Activated CD4-positive, alpha-beta T cell treated with anti-CD3 and anti-CD28 coated beads, Interleukin-2, Interleukin-4, amounts not matched to agents 100 ng/mL and 50 ng/mL, durations not matched to agents 16 hours and 8 hours (primary cell): Measurements from ENCODE around the gene GPR146.

Experiments
- DNase-seq: peaks from one replicate; pipeline ENCODE4 v3.0.0-alpha.2; 2020; ENCODE audit warnings: low spot score

Gene GPR146

DNA sequence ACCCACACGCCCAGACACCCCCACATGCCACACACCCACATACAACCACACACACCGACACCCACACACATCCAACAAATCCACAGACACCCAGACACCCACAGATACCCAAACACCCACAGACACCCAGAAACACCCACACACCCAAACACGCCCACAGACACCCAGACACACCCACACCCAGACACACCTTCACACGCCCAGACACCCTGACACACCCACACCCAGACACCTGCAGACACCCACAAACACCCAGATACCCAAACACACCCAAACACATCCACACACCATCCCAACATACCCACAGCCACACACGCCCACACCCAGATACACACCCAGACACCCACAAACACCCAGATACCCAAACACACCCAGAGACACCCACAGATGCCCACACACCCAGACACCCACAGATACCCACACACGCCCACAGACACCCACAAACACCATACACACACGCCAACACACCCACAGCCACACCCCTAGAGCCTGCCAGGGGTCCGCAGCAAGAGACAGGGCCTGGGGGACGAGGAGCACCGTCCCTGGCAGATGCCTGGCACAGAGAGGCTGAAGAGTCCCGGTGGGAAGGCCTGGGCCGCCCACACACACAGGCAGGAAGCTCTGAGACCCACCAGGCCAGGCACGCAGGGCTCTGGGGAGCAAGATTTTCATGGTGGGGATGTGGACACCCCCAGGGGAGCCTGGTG lies 32.9 kb upstream of the GPR146 start:
- DNase-seq = no peak

DNA sequence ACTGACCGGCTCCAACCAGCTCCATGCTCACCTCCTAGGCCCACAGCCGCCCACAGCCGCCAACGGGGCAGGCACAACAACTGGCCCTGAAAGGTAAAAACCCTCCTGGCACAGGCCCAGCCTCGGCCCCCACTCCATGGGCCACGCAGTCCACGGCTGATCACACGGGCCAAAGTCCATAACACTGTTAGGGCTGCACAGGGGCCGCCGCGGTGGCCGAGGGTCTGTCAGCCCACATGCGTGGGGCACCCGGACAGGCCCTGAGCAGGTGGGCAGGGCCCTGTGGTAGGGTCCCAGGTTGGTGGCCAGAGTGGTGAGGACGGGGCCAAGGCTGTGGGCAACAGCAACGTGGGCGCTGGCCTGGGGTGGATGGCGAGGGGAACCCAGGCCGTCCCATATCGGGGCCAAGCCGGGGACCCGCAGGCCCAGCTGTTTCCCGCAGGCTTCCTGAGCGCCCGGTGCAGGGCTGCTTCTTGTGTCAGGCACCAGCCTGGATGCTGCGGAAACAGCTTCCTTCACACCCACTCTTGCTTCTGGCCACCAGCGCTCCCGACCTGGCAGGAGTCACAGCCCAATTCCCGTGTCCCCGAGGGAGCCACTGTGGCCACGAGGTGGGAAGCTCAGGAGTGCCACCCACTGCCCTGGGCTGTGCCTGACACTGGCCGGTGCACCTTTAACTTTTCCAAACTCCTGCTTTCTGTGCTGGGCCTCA lies 32.2 kb upstream of the GPR146 start:
- DNase-seq = no peak

DNA sequence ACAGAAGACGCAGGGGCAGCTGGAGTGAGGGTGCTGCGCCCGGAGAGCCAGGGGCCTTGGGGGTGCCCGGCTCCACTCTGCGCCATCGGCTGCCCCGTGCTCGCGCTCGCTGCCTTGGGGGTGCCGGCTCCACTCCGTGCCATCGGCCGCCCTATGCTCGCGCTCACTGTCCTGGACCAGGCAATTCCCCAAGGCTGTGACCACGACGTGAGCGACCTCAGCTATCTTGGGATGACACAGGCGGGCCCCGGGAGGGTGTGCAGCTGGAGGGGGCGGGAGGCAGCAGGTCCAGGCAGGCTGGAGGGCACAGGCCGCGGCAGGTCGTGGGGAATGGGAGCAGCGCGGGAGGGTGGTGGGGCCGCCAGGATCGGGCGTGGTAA lies 31.6 kb upstream of the GPR146 start:
- DNase-seq = no peak

DNA sequence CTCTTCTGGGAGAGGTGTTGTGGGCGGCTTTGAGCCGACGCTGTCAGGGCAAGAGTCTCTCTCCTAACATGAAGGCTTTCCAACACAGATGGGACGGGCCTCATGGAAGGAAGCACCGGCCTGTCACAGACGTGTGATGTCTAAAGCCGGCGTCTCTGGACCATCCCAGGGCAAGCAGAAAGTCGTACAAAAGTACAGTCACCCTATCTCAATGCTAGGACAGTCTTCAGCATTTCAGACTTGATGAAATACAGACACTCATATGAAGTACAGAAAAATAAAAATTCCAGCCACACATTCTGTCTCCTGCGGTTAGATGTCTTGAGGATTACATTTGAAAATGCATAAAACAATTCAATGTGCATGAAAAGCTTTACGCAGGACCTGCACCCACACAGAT lies 30.8 kb upstream of the GPR146 start:
- DNase-seq = no peak

DNA sequence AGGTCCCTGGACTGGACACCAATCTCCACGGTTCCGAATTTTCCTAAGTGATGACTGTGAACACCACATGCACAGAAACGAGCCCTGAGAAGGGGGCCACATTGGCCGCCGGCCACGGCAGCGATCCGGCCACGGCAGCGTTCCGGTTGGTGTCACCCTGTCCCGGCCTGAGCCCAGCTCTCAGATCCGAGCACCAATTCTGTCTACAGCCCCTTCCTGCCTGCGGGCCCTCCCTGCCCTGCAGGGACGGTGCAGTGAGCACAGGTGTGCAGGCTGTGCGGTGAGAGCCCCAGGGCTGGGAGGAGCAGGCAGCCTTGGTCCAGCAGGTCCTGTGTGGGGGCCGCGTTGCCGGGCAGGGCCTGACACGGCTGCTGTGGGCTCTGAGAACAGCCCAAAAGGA lies 29.7 kb upstream of the GPR146 start:
- no peak for DNase-seq

DNA sequence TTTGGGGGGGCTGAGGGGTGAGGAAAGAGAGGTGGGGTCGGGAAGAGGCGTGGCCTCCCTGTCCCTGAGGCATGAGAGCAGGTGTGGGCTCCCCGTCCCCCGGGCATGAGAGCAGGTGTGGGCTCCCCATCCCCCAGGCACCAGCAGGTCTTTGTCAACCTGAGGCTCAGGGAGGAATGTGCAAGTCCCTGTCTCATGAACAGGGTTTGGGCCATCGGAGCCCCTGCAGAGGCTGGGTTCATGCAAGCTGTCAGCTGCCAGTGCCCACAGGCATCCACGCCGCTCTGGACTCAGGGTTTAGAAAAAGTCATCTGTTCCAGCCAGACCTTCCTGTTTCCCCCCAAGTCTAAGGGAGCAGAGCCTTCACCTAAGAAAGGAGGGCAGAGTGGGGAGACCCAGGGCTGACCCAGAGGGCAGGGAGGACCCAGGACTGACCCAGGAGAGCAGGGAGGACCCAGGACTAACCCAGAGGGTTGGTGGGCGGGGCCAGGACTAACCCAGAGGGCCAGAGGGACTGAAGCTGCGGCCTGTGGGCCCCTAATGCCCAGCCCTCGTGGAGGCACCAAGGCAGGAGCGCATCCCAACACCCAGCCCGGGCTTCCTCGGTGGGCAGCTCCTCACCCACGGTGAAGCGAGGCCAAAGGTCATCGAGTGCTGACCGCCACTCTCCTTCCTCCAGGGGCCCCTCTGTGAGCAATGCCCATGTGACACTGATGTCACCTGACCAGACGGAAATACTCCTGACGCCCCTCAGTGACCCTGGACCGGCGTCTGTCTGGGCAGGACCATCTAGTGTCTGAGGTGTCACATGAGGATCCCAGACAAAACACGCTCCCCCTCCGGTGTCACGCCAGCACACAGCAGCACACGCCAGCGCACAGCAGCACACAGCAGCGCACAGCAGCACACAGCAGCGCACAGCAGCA lies 28.9 kb upstream of the GPR146 start:
- no peak for DNase-seq

DNA sequence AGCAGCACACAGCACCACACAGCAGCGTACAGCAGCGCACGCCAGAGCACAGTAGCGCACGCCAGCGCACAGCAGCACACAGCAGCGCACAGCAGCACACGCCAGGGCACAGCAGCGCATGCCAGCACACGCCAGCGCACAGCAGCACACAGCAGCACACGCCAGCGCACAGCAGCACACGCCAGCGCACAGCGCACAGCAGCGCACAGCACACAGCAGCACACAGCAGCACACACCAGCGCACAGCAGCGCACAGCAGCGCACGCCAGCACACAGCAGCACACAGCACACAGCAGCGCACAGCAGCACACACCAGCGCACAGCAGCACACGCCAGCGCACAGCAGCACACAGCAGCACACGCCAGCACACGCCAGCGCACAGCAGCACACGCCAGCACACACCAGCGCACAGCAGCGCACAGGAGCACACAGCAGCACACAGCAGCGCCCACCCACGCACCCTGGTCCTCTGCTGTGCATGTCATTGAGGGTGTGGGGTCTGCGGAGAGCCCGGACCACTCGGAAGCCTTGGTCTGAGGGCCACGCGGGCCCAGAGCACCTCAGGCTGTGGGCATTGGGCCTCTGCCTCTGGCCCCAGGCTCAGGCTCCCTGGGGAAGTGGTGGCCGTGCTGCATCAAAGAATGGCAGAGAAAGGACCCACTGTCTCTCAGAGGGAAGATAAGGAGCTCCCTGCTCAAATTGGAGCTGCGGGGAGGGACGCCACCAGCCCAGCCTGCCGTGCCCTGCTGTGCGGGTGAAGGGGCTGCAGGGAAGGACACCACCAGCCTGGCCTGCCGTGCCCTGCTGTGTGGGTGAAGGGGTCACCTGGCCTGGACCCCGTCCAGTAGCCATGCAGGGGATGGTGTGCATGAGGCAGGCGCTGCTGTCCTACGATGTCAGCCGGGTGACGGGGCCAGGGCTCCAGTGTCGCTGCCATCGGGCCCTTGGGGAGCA lies 27.5 kb upstream of the GPR146 start:
- DNase-seq = no peak

DNA sequence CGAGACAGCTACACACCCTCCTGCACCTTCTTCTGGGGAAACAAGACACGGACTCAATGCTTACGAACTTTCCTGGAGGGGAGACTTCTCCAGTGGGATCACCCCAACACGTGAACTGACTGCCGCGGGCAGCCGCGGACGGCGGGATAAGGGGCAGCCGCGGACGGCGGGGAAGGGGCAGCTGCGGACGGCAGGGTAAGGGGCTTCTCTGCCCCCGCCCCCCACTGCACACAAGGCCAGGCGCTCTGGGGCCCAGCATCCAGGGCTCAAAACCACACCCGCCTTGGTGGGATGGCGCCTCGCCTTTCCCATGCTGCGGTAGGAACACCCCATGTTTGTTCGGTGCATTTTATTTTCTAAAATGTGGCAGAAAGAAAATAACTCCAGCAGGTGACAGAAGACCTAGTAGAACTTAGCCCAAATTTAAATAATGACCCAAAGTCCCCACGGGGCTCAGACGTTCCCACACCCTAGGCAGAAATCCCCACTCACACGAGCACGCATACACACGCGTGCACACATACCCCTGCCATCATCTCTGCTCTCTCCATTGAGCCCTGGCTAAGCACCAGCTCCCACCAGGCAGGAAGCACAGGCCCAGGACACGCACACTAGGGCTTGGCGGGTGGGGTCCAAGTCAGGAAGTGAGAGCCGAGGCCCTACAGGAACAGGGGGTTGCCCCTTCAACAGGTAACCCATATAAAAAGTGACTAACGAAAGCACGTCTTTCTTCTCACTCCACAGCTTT lies 26.6 kb upstream of the GPR146 start:
- DNase-seq = no peak

DNA sequence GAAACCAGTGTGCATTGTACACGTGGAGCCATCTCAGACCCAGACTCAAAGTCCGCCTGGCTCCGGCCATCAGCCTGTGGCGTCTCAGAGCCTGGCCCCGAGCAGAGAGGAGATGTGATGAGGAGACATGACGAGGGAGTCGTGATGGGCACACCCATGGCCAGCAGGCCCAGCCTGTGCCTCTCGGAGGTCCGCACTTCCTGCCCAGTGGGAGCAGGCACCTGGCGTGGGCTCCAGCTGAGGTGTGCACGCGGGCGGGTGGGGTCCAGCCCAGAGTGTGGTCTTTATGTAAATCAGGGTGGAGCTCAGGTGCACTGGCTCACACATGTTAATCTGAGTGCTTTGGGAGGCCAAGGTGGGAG lies 26.0 kb upstream of the GPR146 start:
- no peak for DNase-seq

DNA sequence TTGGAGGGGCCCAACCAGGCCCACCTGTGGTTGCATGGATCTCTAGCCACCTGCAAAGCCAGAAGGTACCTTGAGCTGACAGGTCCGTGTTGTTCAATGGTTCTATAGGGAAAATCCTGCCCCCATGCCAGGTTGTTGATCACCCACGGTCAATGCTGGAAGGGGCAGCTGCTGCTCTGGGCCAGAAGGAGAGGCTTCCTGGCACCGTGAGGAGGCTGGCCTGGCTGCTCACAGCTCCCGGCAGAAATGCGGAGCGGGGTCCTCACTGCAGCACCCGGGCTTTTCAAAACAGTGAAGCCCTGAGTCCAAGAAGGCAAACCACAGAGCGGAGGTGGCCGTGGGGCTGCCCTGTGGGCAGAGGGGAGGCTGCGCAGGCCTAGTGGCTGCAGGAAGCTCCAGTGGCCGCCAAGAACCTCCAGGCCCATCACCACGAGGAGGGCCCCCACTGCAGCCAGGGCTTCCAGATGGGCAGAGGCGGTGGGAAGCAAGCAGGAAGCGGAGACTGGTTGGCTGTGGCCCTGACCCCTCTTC lies 25.0 kb upstream of the GPR146 start:
- DNase-seq = no peak

DNA sequence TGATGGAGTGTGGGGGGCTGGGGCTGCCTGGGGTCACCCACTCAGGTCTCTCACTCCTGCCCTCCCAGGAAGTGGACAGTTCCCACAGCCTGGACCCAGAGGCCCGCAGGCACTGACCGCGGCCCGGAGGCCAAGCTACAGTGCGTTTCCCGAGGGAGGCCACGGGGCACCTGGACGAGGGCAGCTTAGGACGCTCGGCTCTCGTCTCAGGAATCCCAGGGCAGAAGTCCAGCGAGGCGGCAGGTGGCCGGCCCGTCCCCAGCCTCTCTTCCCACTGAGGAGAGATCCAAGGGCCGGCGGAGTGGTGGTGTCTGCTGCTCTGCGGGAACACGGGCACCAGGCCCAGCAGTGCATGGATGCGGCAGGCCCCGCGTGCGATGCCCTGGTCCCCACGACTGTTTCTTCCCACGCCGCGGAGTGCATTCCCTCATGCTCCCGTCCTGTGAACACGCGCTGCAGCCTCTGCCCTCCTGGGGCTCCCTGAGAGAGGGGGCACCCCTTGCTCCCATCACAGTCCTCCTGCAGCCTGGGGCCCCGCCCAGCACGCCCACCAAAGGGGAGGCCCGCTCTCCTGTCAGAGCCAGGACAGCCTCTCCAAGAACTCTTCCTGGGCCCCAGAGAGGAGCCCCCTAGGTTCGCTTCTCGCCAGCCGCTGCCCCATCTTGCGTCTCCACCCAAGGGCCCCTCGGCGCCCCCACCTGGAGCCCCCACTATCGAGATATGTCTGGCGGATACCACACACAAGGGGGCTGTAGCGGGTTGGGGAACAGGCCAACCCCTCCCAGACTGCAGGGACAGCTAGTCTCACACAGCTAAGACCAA lies 24.3 kb upstream of the GPR146 start:
- DNase-seq = no peak

DNA sequence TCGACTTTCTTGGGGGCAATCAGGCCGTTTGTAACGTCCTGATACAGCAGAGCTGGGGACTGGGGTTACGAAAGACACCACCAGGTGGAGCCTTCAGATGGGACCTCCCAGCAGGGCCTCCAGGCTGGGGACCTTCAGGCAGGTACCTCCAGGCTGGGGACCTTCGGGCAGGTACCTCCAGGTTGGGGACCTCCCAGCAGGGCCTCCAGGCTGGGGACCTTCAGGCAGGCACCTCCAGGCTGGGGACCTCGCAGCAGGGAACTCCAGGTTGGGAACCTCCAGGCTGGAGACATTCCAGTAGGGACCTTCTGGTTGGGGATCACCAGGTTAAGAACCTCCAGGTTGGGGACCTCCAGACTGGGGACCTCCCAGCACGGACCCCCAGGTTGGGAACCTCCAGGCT lies 23.5 kb upstream of the GPR146 start:
- DNase-seq = no peak

DNA sequence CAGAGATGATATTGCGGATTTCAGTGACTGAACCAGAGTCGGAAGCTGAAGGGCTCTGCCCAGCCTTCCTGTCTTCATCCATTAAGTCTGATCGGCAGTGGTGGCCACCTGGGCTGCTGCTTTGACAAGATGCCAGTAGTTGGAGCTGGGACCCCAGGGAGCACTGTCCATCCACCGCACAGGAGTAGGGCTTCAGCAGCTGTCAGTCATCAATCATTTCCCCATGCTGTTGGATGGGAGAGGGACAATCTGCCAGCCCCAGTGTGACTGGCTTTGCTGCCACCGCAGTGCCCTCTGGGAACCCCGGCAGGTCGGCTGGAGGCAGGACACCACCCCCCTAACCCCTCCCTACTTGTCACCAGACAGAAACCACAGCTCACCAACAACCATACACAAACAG lies 23.0 kb upstream of the GPR146 start:
- no peak for DNase-seq

DNA sequence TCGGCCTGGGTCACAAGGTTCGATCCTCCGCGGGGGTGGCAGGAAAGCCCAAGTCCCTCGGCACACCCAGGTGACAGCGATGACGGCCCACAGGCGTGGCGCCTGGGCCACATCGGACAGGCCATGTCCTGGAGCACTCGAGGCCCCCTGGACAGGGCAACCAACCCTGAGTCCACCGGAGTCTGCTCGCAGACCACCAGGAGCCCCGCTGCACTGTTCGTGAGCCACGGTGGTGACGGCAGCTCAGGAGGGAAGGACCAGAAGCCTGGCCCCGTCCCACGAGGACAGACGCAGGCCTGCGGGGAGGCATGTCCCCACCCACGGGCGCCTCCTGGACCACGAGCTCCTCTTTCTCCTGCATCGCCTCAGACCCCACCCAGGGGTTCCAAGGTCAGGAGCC lies 22.4 kb upstream of the GPR146 start:
- no peak for DNase-seq

DNA sequence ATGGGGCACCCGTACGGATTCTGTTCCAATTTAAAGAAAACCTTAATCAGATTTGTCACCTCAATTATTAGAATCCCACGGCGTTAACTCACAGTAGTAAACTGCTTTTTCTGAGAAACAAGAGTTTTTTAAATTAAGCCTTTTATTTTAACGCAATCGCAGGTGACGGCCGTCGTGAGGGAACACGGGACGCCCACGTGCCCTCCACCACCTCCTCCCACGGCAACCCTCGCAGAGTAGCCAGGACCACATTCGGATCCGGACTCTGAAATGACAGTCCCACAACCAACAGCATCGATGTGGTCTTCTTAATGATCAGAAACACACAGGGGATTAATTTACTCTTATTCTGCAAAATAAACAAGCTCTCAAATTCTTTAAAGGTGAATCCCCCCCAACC lies 22.0 kb upstream of the GPR146 start:
- DNase-seq = no peak

DNA sequence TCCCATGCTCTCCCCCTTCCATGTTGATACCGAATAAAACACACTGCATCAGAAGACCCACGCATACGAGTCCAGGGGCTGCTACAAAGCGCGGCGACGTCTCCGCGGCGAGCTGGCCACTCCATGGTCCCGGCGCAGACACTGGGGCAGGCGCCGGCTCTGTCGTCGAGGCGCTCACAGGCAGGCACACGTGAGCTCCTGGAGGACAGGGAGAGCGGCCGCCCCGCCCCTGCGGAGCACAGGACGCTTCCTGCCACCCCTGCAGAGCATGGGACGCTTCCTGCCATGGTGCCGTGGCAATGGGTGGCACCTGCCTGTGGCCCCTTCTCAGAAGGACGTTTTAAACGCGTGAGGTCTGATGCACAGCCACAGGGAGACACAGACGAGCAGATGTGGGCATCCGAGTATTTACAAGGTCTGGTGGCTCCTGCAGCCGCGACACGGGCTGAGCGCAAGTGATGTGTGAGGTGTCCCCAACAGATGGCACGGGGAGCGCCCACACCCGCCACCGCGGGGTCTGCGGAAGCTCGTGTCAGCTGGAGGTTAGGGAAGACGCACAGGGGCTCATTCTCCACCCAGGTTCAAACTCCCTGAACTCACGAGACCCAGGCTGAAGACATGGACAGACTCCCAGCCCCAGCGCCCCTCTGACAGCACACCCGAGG lies 21.4 kb upstream of the GPR146 start:
- no peak for DNase-seq

DNA sequence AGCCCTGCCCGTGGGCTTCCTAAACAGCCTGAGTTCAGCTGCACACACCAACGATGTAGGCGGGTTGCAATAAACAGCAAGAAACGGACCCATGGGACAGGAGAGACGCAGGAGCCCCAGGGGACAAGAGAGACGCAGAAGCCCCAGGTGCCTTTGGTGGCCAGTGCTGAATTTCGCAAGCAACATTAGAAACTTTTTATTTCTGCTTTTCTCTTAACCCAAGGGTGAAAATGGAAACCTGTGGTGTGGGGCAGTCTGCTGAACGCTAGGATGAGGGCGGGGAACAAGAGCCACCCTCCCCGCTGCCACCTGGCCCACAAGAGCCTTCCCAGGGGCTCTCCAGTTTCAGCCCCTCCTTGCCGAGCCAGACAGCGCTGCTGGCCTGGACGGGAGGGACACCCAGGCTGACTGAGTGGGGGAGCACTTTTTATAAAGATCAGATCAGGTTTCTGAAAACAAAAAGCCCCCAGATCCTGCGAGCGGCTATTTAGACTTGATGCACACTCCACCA lies 20.0 kb upstream of the GPR146 start:
- DNase-seq = no peak

DNA sequence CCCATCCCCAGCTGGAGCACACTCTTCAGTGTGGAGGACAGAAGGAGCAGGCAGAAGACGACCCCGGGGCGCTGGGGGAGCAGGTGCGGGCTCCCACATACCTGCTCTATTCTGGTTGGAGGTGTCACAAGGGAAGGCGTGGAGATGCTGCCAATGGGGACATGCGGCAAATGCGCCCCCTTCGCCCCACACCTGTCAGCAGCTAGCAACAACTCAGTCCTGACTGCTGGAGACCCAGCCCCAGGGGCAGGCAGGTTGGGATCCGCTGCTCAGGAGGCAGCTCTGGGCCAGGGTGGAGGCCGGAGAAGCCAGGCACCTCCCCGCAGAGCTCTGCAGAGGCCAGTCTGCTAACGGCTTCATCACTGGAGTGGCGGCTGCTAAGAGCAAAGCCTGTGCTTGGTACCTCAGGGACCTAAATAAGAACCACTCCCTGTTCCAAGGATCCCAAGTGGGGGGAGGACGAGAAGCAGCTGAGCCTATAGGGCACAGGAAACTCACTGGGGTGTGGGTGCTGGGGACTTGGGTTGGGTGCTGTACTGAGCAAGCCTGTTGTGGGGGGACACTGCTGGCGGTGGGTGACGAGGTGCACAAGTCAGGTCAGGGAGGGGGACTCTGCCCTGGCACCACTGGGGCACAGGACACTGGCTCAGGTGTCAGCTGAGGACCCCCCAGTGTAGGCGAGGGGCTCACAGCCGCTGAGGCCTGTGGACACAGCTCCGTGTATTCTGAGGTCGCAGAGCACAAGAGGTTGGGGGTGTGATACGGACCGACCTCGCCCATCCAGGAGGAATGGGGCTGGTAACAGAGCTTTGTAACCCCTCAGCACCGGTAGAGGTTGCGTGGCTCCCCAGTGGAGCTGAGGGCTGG lies 19.2 kb upstream of the GPR146 start:
- no peak for DNase-seq
